IPS-18a (cell line): ENCODE data around the gene SCD5.

Source experiments
- H3K27ac ChIP-seq: one replicate; pipeline ENCODE4 v1.5.1; 2013; ENCODE audit warnings: low read length
- H3K27me3 ChIP-seq: one replicate; pipeline ENCODE4 v1.6.1; 2013; ENCODE audit warnings: mild to moderate bottlenecking, low read length; ENCODE audit not compliant: control insufficient read depth, insufficient read depth
- H3K36me3 ChIP-seq: one replicate; pipeline ENCODE4 v1.6.1; 2013; ENCODE audit warnings: low read depth, low read length; ENCODE audit not compliant: control insufficient read depth
- H3K4me1 ChIP-seq: one replicate; pipeline ENCODE4 v1.6.1; 2013; ENCODE audit warnings: low read depth, low read length; ENCODE audit not compliant: control insufficient read depth
- H3K4me3 ChIP-seq: one replicate; pipeline ENCODE4 v1.5.1; 2013; ENCODE audit warnings: low read length
- H3K9ac ChIP-seq: one replicate; pipeline ENCODE4 v1.6.1; 2013; ENCODE audit warnings: mild to moderate bottlenecking, low read length, moderate library complexity
- H3K9me3 ChIP-seq: one replicate; pipeline ENCODE4 v1.6.1; 2013; ENCODE audit warnings: low read depth, low read length; ENCODE audit not compliant: control insufficient read depth

SCD5 gene

GRCh38 chr4:82694046-82694445 is 104.5 kb downstream of the SCD5 start:
- no peaks in the 10 kb centered on the region for H3K9me3 ChIP-seq
- H3K27ac ChIP-seq: no peak overlapping the region
- H3K27me3 ChIP-seq: no peaks in the 10 kb centered on the region
- H3K36me3 ChIP-seq: no peaks in the 10 kb centered on the region
- peaks cover 21% of the 10 kb centered on the region for H3K4me1 ChIP-seq
- no peak overlapping the region for H3K9ac ChIP-seq
- H3K4me3 ChIP-seq: no peak overlapping the region

GRCh38 chr4:82692101-82692780 is 106.4 kb downstream of the SCD5 start:
- H3K27me3 ChIP-seq: no peaks in the 10 kb centered on the region
- no peaks in the 10 kb centered on the region for H3K9me3 ChIP-seq
- no peak overlapping the region for H3K27ac ChIP-seq
- no peak overlapping the region for H3K9ac ChIP-seq
- H3K4me3 ChIP-seq: no peak overlapping the region
- peaks cover 8% of the 10 kb centered on the region for H3K4me1 ChIP-seq
- no peaks in the 10 kb centered on the region for H3K36me3 ChIP-seq

- Histone ChIP-seq H3K4me3 (no peak overlapping the region), H3K9ac (no peak overlapping the region)
Measured at GRCh38 chr4:82691431-82691830, 107.2 kb downstream of the SCD5 start.

GRCh38 chr4:82688091-82688795 is 110.4 kb downstream of the SCD5 start:
- Histone ChIP-seq H3K36me3 (no peaks in the 10 kb centered on the region), H3K4me3 (no peak overlapping the region), H3K27me3 (no peaks in the 10 kb centered on the region), H3K9me3 (no peaks in the 10 kb centered on the region), H3K27ac (no peak overlapping the region), H3K4me1 (no peaks in the 10 kb centered on the region), H3K9ac (no peak overlapping the region)

More at GRCh38 chr4:82691431-82691830, 107.2 kb downstream of the SCD5 start:
- Histone ChIP-seq H3K9me3 (no peaks in the 10 kb centered on the region), H3K4me1 (no peaks in the 10 kb centered on the region), H3K36me3 (no peaks in the 10 kb centered on the region), H3K27ac (no peak overlapping the region), H3K27me3 (no peaks in the 10 kb centered on the region)

- Histone ChIP-seq H3K36me3 (no peaks in the 10 kb centered on the region), H3K27me3 (no peaks in the 10 kb centered on the region), H3K27ac (no peak overlapping the region), H3K4me1 (no peaks in the 10 kb centered on the region), H3K4me3 (no peak overlapping the region), H3K9ac (no peak overlapping the region), H3K9me3 (no peaks in the 10 kb centered on the region)
Measured at GRCh38 chr4:82687531-82687930, 111.1 kb downstream of the SCD5 start.

GRCh38 chr4:82681754-82682153 is 116.8 kb downstream of the SCD5 start:
- Histone ChIP-seq H3K4me3 (no peak overlapping the region), H3K27ac (no peak overlapping the region), H3K36me3 (no peaks in the 10 kb centered on the region), H3K9ac (no peak overlapping the region), H3K27me3 (no peaks in the 10 kb centered on the region), H3K4me1 (no peaks in the 10 kb centered on the region), H3K9me3 (no peaks in the 10 kb centered on the region)

GRCh38 chr4:82680834-82681233 is 117.8 kb downstream of the SCD5 start:
- H3K4me3 ChIP-seq: no peak overlapping the region

GRCh38 chr4:82679531-82679930 is 119.1 kb downstream of the SCD5 start:
- H3K4me1 ChIP-seq: no peaks in the 10 kb centered on the region
- H3K4me3 ChIP-seq: no peak overlapping the region
- no peak overlapping the region for H3K27ac ChIP-seq
- no peaks in the 10 kb centered on the region for H3K27me3 ChIP-seq
- H3K9ac ChIP-seq: no peak overlapping the region
- no peaks in the 10 kb centered on the region for H3K36me3 ChIP-seq
- no peaks in the 10 kb centered on the region for H3K9me3 ChIP-seq

More at GRCh38 chr4:82680834-82681233, 117.8 kb downstream of the SCD5 start:
- Histone ChIP-seq H3K27ac (no peak overlapping the region), H3K4me1 (no peaks in the 10 kb centered on the region), H3K36me3 (no peaks in the 10 kb centered on the region), H3K9me3 (no peaks in the 10 kb centered on the region), H3K27me3 (no peaks in the 10 kb centered on the region), H3K9ac (no peak overlapping the region)

GRCh38 chr4:82678051-82678450 is 120.5 kb downstream of the SCD5 start:
- H3K4me3 ChIP-seq: no peak overlapping the region
- H3K27ac ChIP-seq: no peak overlapping the region
- no peaks in the 10 kb centered on the region for H3K36me3 ChIP-seq
- H3K9ac ChIP-seq: no peak overlapping the region
- no peaks in the 10 kb centered on the region for H3K9me3 ChIP-seq
- H3K27me3 ChIP-seq: no peaks in the 10 kb centered on the region
- no peaks in the 10 kb centered on the region for H3K4me1 ChIP-seq

- Histone ChIP-seq H3K9ac (no peak overlapping the region), H3K4me1 (no peaks in the 10 kb centered on the region), H3K36me3 (no peaks in the 10 kb centered on the region), H3K27me3 (no peaks in the 10 kb centered on the region), H3K27ac (no peak overlapping the region), H3K4me3 (no peak overlapping the region), H3K9me3 (no peaks in the 10 kb centered on the region)
Measured at GRCh38 chr4:82677327-82677726, 121.3 kb downstream of the SCD5 start.

- Histone ChIP-seq H3K9me3 (no peaks in the 10 kb centered on the region), H3K27ac (no peak overlapping the region), H3K27me3 (no peaks in the 10 kb centered on the region), H3K9ac (no peak overlapping the region), H3K4me1 (peaks cover 4% of the 10 kb centered on the region), H3K4me3 (no peak overlapping the region), H3K36me3 (no peaks in the 10 kb centered on the region)
Measured at GRCh38 chr4:82667761-82668480, 130.7 kb downstream of the SCD5 start.
